ENCODE measurements around the gene SLC9A8. TPM values are rescaled to one million over a fixed set of nuclear protein-coding genes. Genes with fewer than 3 reads are reported as not detected.
A peak's percentile ranks its signal among the peaks of the same experiment; 100 is the strongest.

The SLC9A8 gene
- total RNA-seq, 6 experiments from 2014 or later: 7.1 to 8.0 (median 7.4) TPM

DNA sequence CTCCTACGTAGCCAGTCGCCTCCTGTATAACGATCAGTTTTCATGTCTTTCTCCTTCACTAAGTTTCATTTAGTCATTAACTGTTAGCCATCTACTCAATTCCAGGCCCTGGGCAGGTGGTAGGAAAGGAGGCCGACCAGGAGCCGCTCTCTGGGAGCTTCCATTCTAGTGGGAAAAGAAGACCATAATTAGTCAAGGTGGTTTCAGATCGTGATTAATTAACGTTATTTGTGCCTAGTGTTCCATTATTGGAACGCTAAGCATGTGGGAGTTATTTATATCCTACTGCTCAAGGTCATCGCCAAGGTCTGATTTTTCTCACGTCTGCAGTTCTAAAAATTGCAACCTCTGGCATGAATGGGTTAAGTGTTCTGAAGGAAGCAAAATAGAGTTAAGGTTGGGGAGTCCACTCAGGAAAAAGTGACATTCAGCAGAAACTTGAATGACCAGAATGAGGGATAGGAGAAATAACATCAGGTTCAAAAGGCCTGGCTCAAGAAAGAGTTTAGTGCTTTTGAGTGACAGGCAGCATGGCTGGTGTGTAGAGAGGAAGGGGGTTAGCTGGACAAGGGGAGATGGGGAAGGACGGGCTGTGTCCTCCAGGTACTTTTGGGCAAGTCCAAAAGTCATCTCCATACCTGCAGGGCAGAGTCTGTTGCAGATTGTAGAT, 812 bp downstream of the SLC9A8 start:
- DNase-seq: no peak
- Mint-ChIP-seq H3K4me3 (peak overlapping the region; percentile 96), H3K36me3 (ENCODE audit: low read depth) (peaks cover 16% of the 10 kb centered on the region; the same call in 1 of the 2 replicates), H3K9me3 (no peaks in the 10 kb centered on the region), H3K27me3 (ENCODE audit: insufficient read depth) (no peaks in the 10 kb centered on the region), H3K27ac (peak overlapping the region; percentile 98), H3K4me1 (ENCODE audit: low read depth) (peaks cover 36% of the 10 kb centered on the region)
- TF ChIP-seq, protein P1, sequence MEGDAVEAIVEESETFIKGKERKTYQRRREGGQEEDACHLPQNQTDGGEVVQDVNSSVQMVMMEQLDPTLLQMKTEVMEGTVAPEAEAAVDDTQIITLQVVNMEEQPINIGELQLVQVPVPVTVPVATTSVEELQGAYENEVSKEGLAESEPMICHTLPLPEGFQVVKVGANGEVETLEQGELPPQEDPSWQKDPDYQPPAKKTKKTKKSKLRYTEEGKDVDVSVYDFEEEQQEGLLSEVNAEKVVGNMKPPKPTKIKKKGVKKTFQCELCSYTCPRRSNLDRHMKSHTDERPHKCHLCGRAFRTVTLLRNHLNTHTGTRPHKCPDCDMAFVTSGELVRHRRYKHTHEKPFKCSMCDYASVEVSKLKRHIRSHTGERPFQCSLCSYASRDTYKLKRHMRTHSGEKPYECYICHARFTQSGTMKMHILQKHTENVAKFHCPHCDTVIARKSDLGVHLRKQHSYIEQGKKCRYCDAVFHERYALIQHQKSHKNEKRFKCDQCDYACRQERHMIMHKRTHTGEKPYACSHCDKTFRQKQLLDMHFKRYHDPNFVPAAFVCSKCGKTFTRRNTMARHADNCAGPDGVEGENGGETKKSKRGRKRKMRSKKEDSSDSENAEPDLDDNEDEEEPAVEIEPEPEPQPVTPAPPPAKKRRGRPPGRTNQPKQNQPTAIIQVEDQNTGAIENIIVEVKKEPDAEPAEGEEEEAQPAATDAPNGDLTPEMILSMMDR (IDR thresholded peaks at IDR 0.05): no peak

DNA sequence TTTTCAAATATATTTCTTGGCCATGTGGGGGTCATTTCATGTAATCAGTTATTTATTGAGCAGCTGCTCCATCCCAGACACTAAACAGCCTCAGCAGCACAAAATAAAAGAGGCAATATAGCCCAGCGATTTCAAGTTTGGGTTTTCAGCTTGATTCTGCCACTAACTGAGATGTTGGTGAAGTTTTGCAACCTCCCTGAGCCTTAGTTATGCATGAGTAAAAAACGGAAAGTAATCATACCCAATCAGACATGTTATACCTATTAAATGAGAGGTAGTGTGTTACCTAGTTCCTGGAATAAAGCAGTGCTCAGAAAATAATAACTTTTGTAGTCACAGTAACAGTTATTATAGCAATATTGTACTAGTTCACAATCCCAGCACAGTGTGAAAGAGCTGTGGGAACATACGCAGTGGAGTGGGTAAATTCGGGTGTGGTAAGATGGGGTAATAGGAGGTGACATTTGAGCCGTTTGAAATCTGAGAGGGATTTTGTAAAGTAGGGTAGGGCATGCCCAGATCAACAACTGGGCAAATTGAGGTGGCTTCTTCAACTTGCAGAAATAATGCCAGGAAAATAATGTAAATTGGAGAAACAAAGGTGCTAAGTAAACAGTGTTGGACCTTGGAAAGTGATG, 1.5 kb downstream of the SLC9A8 start:
- no peak for DNase-seq
- Mint-ChIP-seq H3K4me3 (peak overlapping the region; percentile 96), H3K27ac (peak overlapping the region; percentile 98)

DNA sequence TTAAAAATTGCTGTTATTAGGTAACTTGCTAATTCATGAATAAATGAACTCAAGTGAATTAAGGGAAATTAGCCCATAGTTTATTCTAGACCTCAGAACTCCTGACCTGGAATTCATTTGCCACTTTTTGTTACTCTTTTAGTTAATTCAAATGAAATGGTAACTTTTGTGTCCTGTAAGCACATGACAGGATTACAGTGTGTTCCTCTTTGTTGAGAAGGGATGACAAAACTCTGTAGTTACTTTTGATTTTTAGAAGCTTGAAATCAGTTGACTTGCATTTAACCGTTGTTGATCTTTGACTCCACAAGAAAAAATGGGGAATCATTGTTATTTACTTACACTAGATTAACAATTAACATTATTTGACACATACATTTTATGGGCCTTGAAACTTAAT, 6.2 kb downstream of the SLC9A8 start:
- TF ChIP-seq, protein P1 (IDR thresholded peaks at IDR 0.05): no peak
- Mint-ChIP-seq H3K9me3 (no peaks in the 10 kb centered on the region), H3K27ac (no peak overlapping the region), H3K4me1 (ENCODE audit: low read depth) (peaks cover 49% of the 10 kb centered on the region), H3K36me3 (ENCODE audit: low read depth) (peaks cover 43% of the 10 kb centered on the region), H3K27me3 (ENCODE audit: insufficient read depth) (no peaks in the 10 kb centered on the region; the same call in 1 of the 2 replicates), H3K4me3 (no peak overlapping the region)
- no peak for DNase-seq

More for the DNA sequence above, 1.5 kb downstream of the SLC9A8 start:
- H3K36me3 Mint-ChIP-seq (ENCODE audit: low read depth): peaks cover 19% of the 10 kb centered on the region
- TF ChIP-seq, protein P1 (IDR thresholded peaks at IDR 0.05): no peak
- H3K27me3 Mint-ChIP-seq (ENCODE audit: insufficient read depth): no peaks in the 10 kb centered on the region
- peaks cover 36% of the 10 kb centered on the region for H3K4me1 Mint-ChIP-seq (ENCODE audit: low read depth)
- no peaks in the 10 kb centered on the region for H3K9me3 Mint-ChIP-seq

DNA sequence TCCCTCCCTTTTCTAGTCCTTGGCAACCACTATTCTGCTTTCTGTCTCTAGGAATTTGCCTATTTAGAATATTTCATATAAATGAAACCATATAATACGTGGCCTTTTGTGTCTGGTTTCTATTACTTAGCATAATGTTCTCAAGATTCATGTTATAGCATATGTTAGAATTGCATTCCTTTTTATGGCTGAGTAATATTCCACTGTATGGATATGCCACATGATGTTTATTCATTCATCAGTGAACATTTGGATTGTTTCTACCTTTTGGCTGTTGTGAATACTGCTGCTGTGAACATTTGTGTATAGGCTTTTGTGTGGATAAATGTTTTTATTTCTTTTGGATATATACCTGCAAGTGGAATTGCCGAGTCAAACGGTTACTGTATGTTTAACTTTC, 7.1 kb downstream of the SLC9A8 start:
- Mint-ChIP-seq H3K9me3 (no peaks in the 10 kb centered on the region), H3K36me3 (ENCODE audit: low read depth) (peaks cover 49% of the 10 kb centered on the region), H3K27ac (no peak overlapping the region), H3K27me3 (ENCODE audit: insufficient read depth) (no peaks in the 10 kb centered on the region; the same call in 1 of the 2 replicates), H3K4me1 (ENCODE audit: low read depth) (peaks cover 49% of the 10 kb centered on the region), H3K4me3 (no peak overlapping the region)
- TF ChIP-seq, protein P1 (IDR thresholded peaks at IDR 0.05): no peak
- no peak for DNase-seq

DNA sequence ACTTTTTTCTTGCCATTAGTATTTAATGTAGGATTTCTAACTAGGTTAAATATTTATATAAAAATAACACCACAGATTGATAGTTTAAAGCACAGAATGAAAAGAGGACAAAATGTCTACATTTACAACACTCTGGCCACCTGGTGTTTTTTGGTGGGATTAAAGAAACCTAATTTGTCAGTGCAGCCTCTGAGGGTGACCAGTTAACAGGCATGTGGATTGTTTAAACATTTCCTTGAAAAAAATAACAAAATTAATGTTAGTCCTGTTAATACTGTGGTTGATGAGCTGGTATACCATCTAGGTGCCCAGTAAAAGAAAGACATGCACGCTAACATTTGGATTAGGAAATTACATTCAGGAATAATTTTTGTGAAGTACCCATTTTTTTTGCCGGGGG, 8.8 kb downstream of the SLC9A8 start:
- no peak for DNase-seq
- H3K4me1 Mint-ChIP-seq (ENCODE audit: low read depth): peaks cover 45% of the 10 kb centered on the region
- peaks cover 37% of the 10 kb centered on the region for H3K36me3 Mint-ChIP-seq (ENCODE audit: low read depth)
- H3K4me3 Mint-ChIP-seq: no peak overlapping the region
- TF ChIP-seq, protein P1 (IDR thresholded peaks at IDR 0.05): 0 out of 2 replicates have a peak, but pooled peaks have one; percentile 10
- no peaks in the 10 kb centered on the region; the same call in 1 of the 2 replicates for H3K27me3 Mint-ChIP-seq (ENCODE audit: insufficient read depth)
- H3K9me3 Mint-ChIP-seq: no peaks in the 10 kb centered on the region
- H3K27ac Mint-ChIP-seq: no peak overlapping the region

All from HFFc6 (cell line).